Endometrial microvascular endothelial cells (primary cell): ENCODE results near the gene CDC16. TPM values are rescaled to one million over a fixed set of nuclear protein-coding genes. Genes with fewer than 3 reads are reported as not detected.

Experiments used
- in situ Hi-C: cut with HindIII; loops from 2 replicates; pipeline ENCODE4 v1.10.0; 2017; ENCODE audit warnings: low sequenced_read_pairs, low pct_unique_long_range_greater_than_20kb; ENCODE audit errors: inconsistent ontology term
- total RNA-seq: library from RNA; depleted of rRNA; stranded (reverse); fragments of >200 nt; gene quantifications from one replicate; pipeline ENCODE4 v1.2.3, GENCODE V29; 2015; ENCODE audit errors: inconsistent ontology term

CDC16 gene
- total RNA-seq, 1 donor from 2014 or later: 44.3 TPM

DNA sequence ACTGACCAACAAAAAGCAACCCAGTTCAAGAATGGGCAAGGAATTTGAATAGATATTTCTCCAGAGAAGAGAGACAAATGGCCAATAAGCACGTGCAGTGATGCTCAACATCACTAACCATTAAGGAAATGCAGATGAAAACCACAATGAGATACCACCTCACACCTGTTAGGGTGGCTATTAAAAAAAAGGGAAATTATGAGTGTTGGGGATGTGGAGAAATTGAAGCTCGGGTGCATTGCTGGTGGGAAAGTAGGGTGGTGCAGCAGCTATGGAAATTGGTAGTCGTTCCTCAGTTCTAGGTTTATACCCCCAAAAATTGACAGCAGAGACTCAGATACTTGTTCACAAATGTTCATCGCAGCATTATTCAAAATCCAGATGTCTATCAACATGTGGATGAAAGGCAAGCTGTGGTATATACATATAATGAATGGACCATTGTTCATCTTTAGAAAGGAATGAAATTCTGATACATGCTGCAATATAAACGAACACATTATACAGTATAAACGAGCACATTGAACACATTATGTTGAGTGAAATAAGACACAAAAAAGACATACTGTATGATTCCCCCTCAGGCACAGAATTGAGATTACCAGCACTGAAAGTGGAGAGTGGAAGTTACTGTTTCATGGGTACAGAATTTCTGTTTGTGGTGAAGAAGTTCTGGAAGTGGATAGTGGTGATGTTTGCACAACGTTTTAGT lies 80.5 kb downstream of the CDC16 start:
- in situ Hi-C loops: no loop called here

DNA sequence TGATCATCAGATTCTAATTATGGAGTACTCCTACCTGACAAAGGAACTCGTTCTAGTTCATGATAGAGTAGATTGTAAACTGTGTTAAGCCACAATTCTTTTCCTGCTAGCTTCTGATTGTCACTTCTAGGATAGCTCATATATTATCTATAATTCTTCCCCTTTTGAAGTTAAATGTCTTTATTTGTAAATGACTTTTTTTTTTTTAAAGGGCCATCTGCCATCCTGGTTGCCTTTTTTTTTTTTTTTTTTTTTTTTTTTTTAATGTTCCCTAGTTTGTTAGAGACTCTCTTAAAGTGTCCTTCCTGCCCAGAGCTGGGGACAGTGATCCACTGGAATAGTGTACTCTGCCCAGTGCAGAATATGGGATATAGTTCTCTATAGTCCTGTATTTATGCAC lies 83.9 kb downstream of the CDC16 start:
- in situ Hi-C loops: no loop called here

GRCh38 chr13:114319441-114319913 lies 84.8 kb downstream of the CDC16 start:
- in situ Hi-C loops: no loop called here

DNA sequence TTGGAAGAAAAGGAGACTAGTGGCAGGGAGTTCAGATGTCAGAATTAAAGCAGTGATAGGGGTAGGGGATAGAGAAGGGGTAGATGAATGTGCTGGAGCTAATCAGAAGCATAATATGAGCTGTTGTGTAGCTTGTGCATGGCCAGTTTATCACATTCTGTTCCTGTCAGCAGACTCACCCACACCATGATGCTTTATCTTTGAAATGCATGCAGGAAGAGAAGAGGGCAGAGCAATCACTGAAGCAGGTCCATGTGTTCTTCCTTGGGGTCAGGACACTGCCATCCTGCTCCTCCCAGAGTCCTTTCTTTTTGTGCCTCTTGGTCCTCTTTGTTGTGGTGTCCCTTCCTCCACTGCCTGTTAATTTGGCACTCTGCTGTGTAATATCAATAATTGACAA lies 85.4 kb downstream of the CDC16 start:
- in situ Hi-C loops: no loop called here

GRCh38 chr13:114321256-114321655 lies 86.6 kb downstream of the CDC16 start:
- in situ Hi-C loops: no loop called here

Other genes with a start within 250 kb of the CDC16 start
- 56.0 TPM for gene RASA3, start 102.3 kb upstream of the CDC16 start, total RNA-seq
- not detected for gene CFAP97D2, start 55.6 kb upstream of the CDC16 start, total RNA-seq
- 15.4 TPM for gene UPF3A, start 46.7 kb downstream of the CDC16 start, total RNA-seq
- gene CHAMP1, start 79.6 kb downstream of the CDC16 start, total RNA-seq: 32.9 TPM